Esophagus muscularis mucosa (tissue), 4 donors: ENCODE data around the gene RAB3C. TPM values are rescaled to one million over a fixed set of nuclear protein-coding genes. Genes with fewer than 3 reads are reported as not detected.

ENCODE experiments used
- DNase-seq: peaks from one replicate; pipeline ENCODE4 v3.0.0-alpha.2; 2017; ENCODE audit errors: extremely low spot score
- H3K27ac ChIP-seq, 4 donors: fragments of 200-600 bp; sonication (generic); replicated peaks in 1 of 4; 1 replicate in 3 of 4; 2 replicates in 1 of 4; pipeline ENCODE4 v1.5.1; 2016 to 2019; ENCODE audit warnings: mild to moderate bottlenecking in 1 of 4
- H3K27me3 ChIP-seq, 4 donors: fragments of 200-600 bp; sonication (generic); one replicate each; pipeline versions ENCODE4 v1.5.1 to v1.6.0; 2016 to 2019
- H3K36me3 ChIP-seq, 4 donors: fragments of 200-600 bp; sonication (generic); one replicate each; pipeline ENCODE4 v1.5.1; 2016 to 2019
- H3K4me1 ChIP-seq, 4 donors: fragments of 200-600 bp; sonication (generic); one replicate each; pipeline ENCODE4 v1.5.1; 2016 to 2019
- H3K4me3 ChIP-seq, 4 donors: fragments of 200-600 bp; sonication (generic); 1 replicate in 2 of 4; 2 replicates in 2 of 4; pipeline ENCODE4 v1.5.1; 2016 to 2019; ENCODE audit warnings: mild to moderate bottlenecking in 4 of 4, moderate library complexity in 1 of 4
- H3K9me3 ChIP-seq, 4 donors: fragments of 200-600 bp; sonication (generic); 1 replicate in 3 of 4; 2 replicates in 1 of 4; pipeline ENCODE4 v1.5.1; 2016 to 2019
- CTCF ChIP-seq, 3 experiments: fragments of 200-600 bp in 2 of 3; fragments of 450-650 bp in 1 of 3; sonication (generic) in 2 of 3; IDR thresholded peaks; one replicate each; pipeline ENCODE4 v1.5.1; 2017 to 2019; ENCODE audit warnings: antibody characterized with exemption in 3 of 3, mild to moderate bottlenecking in 2 of 3, moderate library complexity in 1 of 3
- EP300 ChIP-seq: sonication (generic); formaldehyde crosslinking; IDR thresholded peaks from one replicate; pipeline ENCODE4 v1.6.1; 2017; ENCODE audit warnings: antibody characterized with exemption
- POLR2A ChIP-seq: fragments of 450-650 bp; IDR thresholded peaks from one replicate; pipeline ENCODE4 v1.6.1; 2017; ENCODE audit warnings: antibody characterized with exemption, moderate library complexity, mild to moderate bottlenecking, low read depth
- POLR2AphosphoS5 ChIP-seq, 2 donors: sonication (generic); formaldehyde crosslinking; IDR thresholded peaks; one replicate each; pipeline ENCODE4 v1.6.1; 2017; ENCODE audit warnings: antibody characterized with exemption in 2 of 2
- WGBS: methylation state at CpG from one replicate; pipeline ENCODE4 v1.1.5; 2018; 5-methylcytosine and 5-hydroxymethylcytosine counted together
- intact Hi-C: fragments of 100-400 bp; cut with DNase I; formaldehyde crosslinking; loops from one replicate; pipeline ENCODE4 v1.15.1; 2023
- total RNA-seq, 4 donors: library from RNA; depleted of rRNA; stranded (reverse); fragments of >200 nt; gene quantifications; one replicate each; pipeline versions ENCODE4 v1.1.0 to v1.2.1, GENCODE V29; 2016

Gene RAB3C
- total RNA-seq, 4 donors from 2014 or later: 2.6 to 9.6 (median 5.9) TPM

- H3K27ac ChIP-seq: no peak overlapping the region
- no peaks in the 10 kb centered on the region for H3K4me1 ChIP-seq
- intact Hi-C loops: no loop called here
- no peaks in the 10 kb centered on the region for H3K36me3 ChIP-seq
- TF ChIP-seq EP300 (no peak), POLR2AphosphoS5 (IDR thresholded peaks at IDR 0.05) (no peak), CTCF (IDR thresholded peaks at IDR 0.05) (no peak), POLR2A (no peak)
- WGBS: 79% methylated on average over 7 of the region's 7 CpGs
- H3K9me3 ChIP-seq: no peaks in the 10 kb centered on the region
- DNase-seq: no peak
- no peak overlapping the region for H3K4me3 ChIP-seq
- no peaks in the 10 kb centered on the region for H3K27me3 ChIP-seq
Measured at GRCh38 chr5:58800356-58800755, 217.5 kb downstream of the RAB3C start.

- Histone ChIP-seq H3K4me1 (no peaks in the 10 kb centered on the region), H3K27ac (no peak overlapping the region), H3K36me3 (no peaks in the 10 kb centered on the region), H3K4me3 (no peak overlapping the region), H3K27me3 (no peaks in the 10 kb centered on the region), H3K9me3 (no peaks in the 10 kb centered on the region)
- TF ChIP-seq EP300: no peak
- TF ChIP-seq POLR2AphosphoS5 (IDR thresholded peaks at IDR 0.05): no peak
- TF ChIP-seq CTCF (IDR thresholded peaks at IDR 0.05): no peak
- no peak for TF ChIP-seq POLR2A
- intact Hi-C loops: no loop called here
- no peak for DNase-seq
- 77% methylated on average over 5 of the region's 5 CpGs for WGBS
Measured at GRCh38 chr5:58800861-58801540, 218.1 kb downstream of the RAB3C start.

- Histone ChIP-seq H3K4me1 (no peaks in the 10 kb centered on the region), H3K27me3 (no peaks in the 10 kb centered on the region), H3K4me3 (no peak overlapping the region), H3K9me3 (no peaks in the 10 kb centered on the region), H3K27ac (no peak overlapping the region), H3K36me3 (no peaks in the 10 kb centered on the region)
- DNase-seq: no peak
- intact Hi-C loops: no loop called here
- TF ChIP-seq POLR2AphosphoS5 (IDR thresholded peaks at IDR 0.05) (no peak), EP300 (no peak), POLR2A (no peak), CTCF (IDR thresholded peaks at IDR 0.05) (no peak)
Measured at GRCh38 chr5:58803056-58803455, 220.2 kb downstream of the RAB3C start.

GRCh38 chr5:58804291-58804690, 221.4 kb downstream of the RAB3C start:
- Histone ChIP-seq H3K4me1 (no peaks in the 10 kb centered on the region), H3K4me3 (no peak overlapping the region), H3K27me3 (no peaks in the 10 kb centered on the region), H3K27ac (no peak overlapping the region), H3K36me3 (no peaks in the 10 kb centered on the region), H3K9me3 (no peaks in the 10 kb centered on the region)
- TF ChIP-seq POLR2A (no peak), CTCF (IDR thresholded peaks at IDR 0.05) (no peak), POLR2AphosphoS5 (IDR thresholded peaks at IDR 0.05) (no peak)
- DNase-seq: no peak
- intact Hi-C loops: no loop called here

- H3K27me3 ChIP-seq: no peaks in the 10 kb centered on the region
- no peak overlapping the region for H3K4me3 ChIP-seq
- no peaks in the 10 kb centered on the region for H3K36me3 ChIP-seq
- H3K27ac ChIP-seq: no peak overlapping the region
- intact Hi-C loops: no loop called here
- no peaks in the 10 kb centered on the region for H3K4me1 ChIP-seq
- 67% methylated on average over 1 of the region's 1 CpG for WGBS
- H3K9me3 ChIP-seq: no peaks in the 10 kb centered on the region
- TF ChIP-seq POLR2AphosphoS5 (IDR thresholded peaks at IDR 0.05) (no peak), CTCF (IDR thresholded peaks at IDR 0.05) (no peak), POLR2A (no peak), EP300 (no peak)
- DNase-seq: no peak
Measured at GRCh38 chr5:58810086-58810485, 227.2 kb downstream of the RAB3C start.
